CD4-positive, alpha-beta T cell treated with Interleukin-2 at 100 ng/mL for 4 hours (primary cell): Measurements from ENCODE around the gene BAG2.

Source experiments
- DNase-seq: peaks from one replicate; pipeline ENCODE4 v3.0.0-alpha.2; 2020; ENCODE audit warnings: low spot score

The BAG2 gene

DNA sequence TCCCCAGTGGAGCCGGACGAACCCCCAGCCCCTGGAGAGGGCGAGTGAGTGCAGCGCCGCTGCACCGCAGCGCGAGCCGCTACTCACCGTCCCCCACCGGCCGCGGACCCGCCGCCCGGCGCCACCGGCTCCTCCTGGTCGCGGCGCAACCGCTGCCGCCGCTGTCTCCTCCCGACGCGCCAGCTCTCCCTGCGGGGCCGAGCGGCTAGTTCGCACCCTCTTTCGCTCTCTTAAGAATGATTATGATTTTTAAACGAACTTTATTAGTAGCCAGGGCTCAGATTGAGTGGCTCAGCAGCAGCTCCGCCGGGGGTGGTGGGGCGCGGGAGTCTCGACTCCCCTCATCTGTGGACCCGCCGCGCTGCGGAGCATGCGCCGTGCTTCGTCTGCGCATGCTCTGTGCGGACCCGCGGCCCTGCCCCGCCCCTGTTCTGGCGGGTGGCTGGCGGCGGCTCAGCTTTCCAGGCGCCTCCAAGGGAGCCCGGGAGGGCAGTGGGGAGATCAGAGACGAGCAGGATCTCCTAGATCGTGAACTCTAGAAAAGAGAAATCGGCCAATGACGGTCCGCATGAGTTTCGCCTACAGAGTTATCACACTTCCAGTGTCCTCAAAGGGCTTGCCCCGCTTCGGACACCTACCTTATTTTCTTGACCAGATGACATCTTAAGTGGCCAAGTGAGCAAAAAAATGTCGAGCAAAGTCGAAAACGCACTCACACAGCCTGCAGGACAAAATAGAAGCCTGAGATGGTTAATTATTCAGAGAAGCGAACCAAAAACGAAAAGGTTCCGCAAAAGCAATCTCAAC, 50.0 kb downstream of the BAG2 start, which contains the start of gene RAB23:
RAB23 (minus strand) TSS at position 372 of the 807 bp plus-strand sequence. CDS start 11,927 bp downstream, outside the sequence.
- DNase-seq = peak; percentile 83

GRCh38 chr6:57222743-57223077, 50.6 kb downstream of the BAG2 start:
- peak; percentile 13 for DNase-seq

- no peak for DNase-seq
These were observed 52.8 kb downstream of the BAG2 start for GRCh38 chr6:57224769-57225515.

- no peak for DNase-seq
These were observed 54.1 kb downstream of the BAG2 start for GRCh38 chr6:57226221-57226620.
